Astrocyte of the spinal cord (primary cell): ENCODE data around the gene COL8A1.

Experiments used
- DNase-seq: peaks from one replicate; pipeline ENCODE4 v3.0.0; 2011; ENCODE audit warnings: low read depth, low spot score
- H3K4me3 ChIP-seq: 2 replicates; pipeline ENCODE4 v1.5.1; 2011; ENCODE audit warnings: low read depth, mild to moderate bottlenecking, low read length, moderate library complexity
- CTCF ChIP-seq: IDR thresholded peaks from 2 replicates; pipeline ENCODE4 v1.5.1; 2012; ENCODE audit warnings: low read depth, mild to moderate bottlenecking, low read length, inconsistent platforms
- in situ Hi-C: cut with HindIII; loops from 2 replicates; pipeline ENCODE4 v1.10.0; 2017; ENCODE audit warnings: low sequenced_read_pairs

The COL8A1 gene

GRCh38 chr3:99674086-99674789, 35.8 kb downstream of the COL8A1 start:
- in situ Hi-C loops: no loop called here
- peak; percentile 83 for DNase-seq
- H3K4me3 ChIP-seq: no peak overlapping the region
- TF ChIP-seq CTCF: no peak

GRCh38 chr3:99678023-99678422, 39.6 kb downstream of the COL8A1 start:
- H3K4me3 ChIP-seq: no peak overlapping the region
- no peak for TF ChIP-seq CTCF
- peak; percentile 93 for DNase-seq
- in situ Hi-C loops: no loop called here

- in situ Hi-C loops: no loop called here
- no peak for DNase-seq
- TF ChIP-seq CTCF: no peak
- no peak overlapping the region for H3K4me3 ChIP-seq
These were observed 40.5 kb downstream of the COL8A1 start for GRCh38 chr3:99678896-99679295.

GRCh38 chr3:99681512-99681911, 43.1 kb downstream of the COL8A1 start:
- in situ Hi-C loops: no loop called here
- no peak for DNase-seq
- TF ChIP-seq CTCF: no peak
- H3K4me3 ChIP-seq: no peak overlapping the region

- in situ Hi-C loops: no loop called here
- TF ChIP-seq CTCF: no peak
- no peak for DNase-seq
- H3K4me3 ChIP-seq: no peak overlapping the region
These were observed 43.6 kb downstream of the COL8A1 start for GRCh38 chr3:99681976-99682375.

GRCh38 chr3:99683465-99683864, 45.1 kb downstream of the COL8A1 start:
- in situ Hi-C loops: no loop called here

More at GRCh38 chr3:99683465-99683864, 45.1 kb downstream of the COL8A1 start:
- TF ChIP-seq CTCF: no peak
- H3K4me3 ChIP-seq: no peak overlapping the region
- DNase-seq: peak; percentile 41
